ENCODE measurements around the gene SAMD8. TPM values are rescaled to one million over a fixed set of nuclear protein-coding genes. Genes with fewer than 3 reads are reported as not detected.

SAMD8 gene
- total RNA-seq, 1 experiment from 2014 or later: 17.1 TPM

GRCh38 chr10:75063461-75064230 lies 47.8 kb upstream of the SAMD8 start:
- H3K27ac ChIP-seq (ENCODE audit: low read depth, low read length, poor library complexity, severe bottlenecking): no peak overlapping the region
- H3K9me3 ChIP-seq (ENCODE audit: low read depth, low read length, poor library complexity, severe bottlenecking): no peaks in the 10 kb centered on the region
- DNase-seq (ENCODE audit: low spot score): no peak
- BruUV-seq (replicated peaks): no TSS peak
- H3K4me3 ChIP-seq (ENCODE audit: low read depth, low read length, poor library complexity, severe bottlenecking): no peak overlapping the region
- CTCF ChIA-PET: no interaction called here
- intact Hi-C loops (cut with micrococcal nuclease; ENCODE audit: unreplicated experiment): no loop called here
- POLR2A ChIA-PET (ENCODE audit: low non-redundant PET): interaction anchor here (0.6 kb wide), 1 partner anchor 182 kb away, joined by 3 read pairs; no protein-coding TSS in a partner anchor
- no peaks in the 10 kb centered on the region for H3K27me3 ChIP-seq (replicated peaks; ENCODE audit: insufficient read depth, low read depth, low read length, poor library complexity)
- TF ChIP-seq EZH2 (IDR thresholded peaks at IDR 0.05; ENCODE audit: borderline replicate concordance, low read depth, low read length, poor library complexity, severe bottlenecking) (no peak), CTCF (conservative IDR thresholded peaks at IDR 0.05; ENCODE audit: low read depth, low read length) (no peak)
- no peaks in the 10 kb centered on the region for H3K4me1 ChIP-seq (ENCODE audit: insufficient read depth, low read length, poor library complexity, severe bottlenecking)
- H3K36me3 ChIP-seq (ENCODE audit: insufficient read depth, low read length, poor library complexity, severe bottlenecking): no peaks in the 10 kb centered on the region

GRCh38 chr10:75065076-75065475 lies 46.4 kb upstream of the SAMD8 start:
- DNase-seq (ENCODE audit: low spot score): no peak
- no peak for TF ChIP-seq EZH2 (IDR thresholded peaks at IDR 0.05; ENCODE audit: borderline replicate concordance, low read depth, low read length, poor library complexity, severe bottlenecking)
- TF ChIP-seq CTCF (conservative IDR thresholded peaks at IDR 0.05; ENCODE audit: low read depth, low read length): no peak
- ChIA-PET POLR2A (ENCODE audit: low non-redundant PET) (interaction anchor here (0.6 kb wide), 1 partner anchor 10 kb away, joined by 4 read pairs; no protein-coding TSS in a partner anchor), CTCF (interaction anchor here (0.6 kb wide), 1 partner anchor 45 kb away, joined by 4 read pairs; no protein-coding TSS in a partner anchor)
- Histone ChIP-seq H3K36me3 (ENCODE audit: insufficient read depth, low read length, poor library complexity, severe bottlenecking) (no peaks in the 10 kb centered on the region), H3K9me3 (ENCODE audit: low read depth, low read length, poor library complexity, severe bottlenecking) (no peaks in the 10 kb centered on the region), H3K27me3 (replicated peaks; ENCODE audit: insufficient read depth, low read depth, low read length, poor library complexity) (no peaks in the 10 kb centered on the region), H3K4me1 (ENCODE audit: insufficient read depth, low read length, poor library complexity, severe bottlenecking) (no peaks in the 10 kb centered on the region), H3K27ac (ENCODE audit: low read depth, low read length, poor library complexity, severe bottlenecking) (no peak overlapping the region), H3K4me3 (ENCODE audit: low read depth, low read length, poor library complexity, severe bottlenecking) (no peak overlapping the region)
- no TSS peak for BruUV-seq (replicated peaks)
- intact Hi-C loops (cut with micrococcal nuclease; ENCODE audit: unreplicated experiment): no loop called here

GRCh38 chr10:75066271-75066670 lies 45.2 kb upstream of the SAMD8 start:
- CTCF ChIA-PET: no interaction called here
- no TSS peak for BruUV-seq (replicated peaks)

More at GRCh38 chr10:75066271-75066670, 45.2 kb upstream of the SAMD8 start:
- POLR2A ChIA-PET (ENCODE audit: low non-redundant PET): no interaction called here
- DNase-seq (ENCODE audit: low spot score): no peak
- H3K36me3 ChIP-seq (ENCODE audit: insufficient read depth, low read length, poor library complexity, severe bottlenecking): no peaks in the 10 kb centered on the region
- H3K27me3 ChIP-seq (replicated peaks; ENCODE audit: insufficient read depth, low read depth, low read length, poor library complexity): no peaks in the 10 kb centered on the region
- intact Hi-C loops (cut with micrococcal nuclease; ENCODE audit: unreplicated experiment): no loop called here
- no peaks in the 10 kb centered on the region for H3K9me3 ChIP-seq (ENCODE audit: low read depth, low read length, poor library complexity, severe bottlenecking)
- H3K4me3 ChIP-seq (ENCODE audit: low read depth, low read length, poor library complexity, severe bottlenecking): no peak overlapping the region
- no peak overlapping the region for H3K27ac ChIP-seq (ENCODE audit: low read depth, low read length, poor library complexity, severe bottlenecking)
- H3K4me1 ChIP-seq (ENCODE audit: insufficient read depth, low read length, poor library complexity, severe bottlenecking): peaks cover 8% of the 10 kb centered on the region
- TF ChIP-seq CTCF (conservative IDR thresholded peaks at IDR 0.05; ENCODE audit: low read depth, low read length) (no peak), EZH2 (IDR thresholded peaks at IDR 0.05; ENCODE audit: borderline replicate concordance, low read depth, low read length, poor library complexity, severe bottlenecking) (no peak)
